ENCODE results near the gene VIPR1.

The VIPR1 gene

DNA sequence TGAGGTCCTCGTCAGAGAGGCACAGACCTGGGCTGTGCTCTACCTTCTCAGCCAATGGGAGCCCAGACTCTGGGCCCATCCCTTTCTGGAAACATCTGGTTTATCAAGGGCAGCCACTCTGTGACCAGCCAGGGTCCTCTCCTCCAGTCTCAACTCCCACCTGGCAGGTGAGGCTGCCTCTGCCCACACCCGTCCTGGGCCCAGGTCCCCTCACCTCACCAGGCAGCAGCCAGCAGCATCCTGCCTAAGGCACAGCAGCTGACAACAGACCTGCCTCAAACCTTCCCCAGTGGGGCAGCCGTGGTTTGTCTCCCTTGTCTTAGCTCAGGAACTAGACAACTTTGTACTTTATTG is 8.7 kb upstream of the VIPR1 start:
- no peak for DNase-seq (ENCODE audit: low read depth in 2 of 2)

DNA sequence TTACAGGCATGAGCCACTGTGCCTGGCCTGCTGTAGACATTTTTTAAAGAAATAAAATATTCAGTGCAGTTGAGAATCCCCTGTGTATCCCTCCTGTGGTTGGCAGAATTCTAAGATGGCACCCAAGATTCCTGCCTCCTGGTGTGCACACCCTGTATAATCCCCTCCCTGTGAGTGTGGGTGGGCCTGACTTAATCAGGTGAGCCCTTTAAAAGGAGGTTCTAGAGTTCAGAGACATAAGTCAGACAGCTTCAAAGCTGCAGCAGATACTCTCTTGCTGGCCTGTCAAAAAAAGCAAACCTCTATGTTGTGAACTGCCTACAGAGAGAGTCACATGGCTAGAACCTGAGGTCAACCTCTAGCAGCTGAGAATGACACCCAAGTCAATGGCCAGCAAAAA is 7.0 kb upstream of the VIPR1 start:
- DNase-seq (ENCODE audit: low read depth in 2 of 2) = no peak

GRCh38 chr3:42497009-42497731 is 5.3 kb upstream of the VIPR1 start:
- DNase-seq (ENCODE audit: low read depth in 2 of 2) = no peak

DNA sequence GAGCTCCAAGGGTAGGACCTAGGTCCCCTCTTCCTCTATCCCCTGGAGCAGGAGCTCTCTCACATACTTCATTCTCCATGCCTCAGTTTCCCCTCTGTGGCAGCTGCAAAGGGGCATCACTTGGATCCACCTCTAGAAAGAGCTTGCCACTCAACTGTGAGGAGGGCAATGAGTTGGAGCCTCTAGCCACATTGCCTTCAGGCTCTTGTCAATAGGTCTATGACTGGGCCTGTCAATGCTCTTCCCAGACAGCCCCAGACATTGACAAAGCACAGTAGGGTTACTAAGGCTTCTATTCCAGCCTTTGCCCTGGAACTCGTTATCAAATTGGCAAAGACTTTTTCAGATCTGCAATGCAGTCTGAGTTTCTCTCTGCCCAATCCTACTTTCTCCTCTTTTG is 4.4 kb upstream of the VIPR1 start:
- no peak for DNase-seq (ENCODE audit: low read depth in 2 of 2)

- no peak for DNase-seq (ENCODE audit: low read depth in 2 of 2)
Observed at GRCh38 chr3:42498791-42499477, 3.5 kb upstream of the VIPR1 start.

DNA sequence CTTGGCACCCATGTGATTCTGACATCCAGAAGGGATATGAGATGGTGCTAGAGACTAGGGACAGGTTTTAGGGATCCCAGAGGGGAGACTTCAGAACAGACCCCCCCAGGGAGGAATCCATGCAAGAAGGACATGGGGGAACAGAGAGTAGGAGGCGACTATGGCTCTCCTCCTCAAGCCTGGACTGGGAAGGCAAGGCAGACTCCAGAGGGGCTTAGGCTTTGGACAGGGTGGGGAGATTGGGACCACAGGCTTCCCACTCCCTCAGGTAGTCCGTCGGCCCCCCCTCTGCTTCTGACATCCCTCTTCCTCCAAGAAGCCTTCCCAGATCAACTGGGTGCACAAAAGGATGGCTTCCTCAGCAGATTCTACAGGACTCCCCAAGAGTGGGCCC is 3.0 kb upstream of the VIPR1 start:
- no peak for DNase-seq (ENCODE audit: low read depth in 2 of 2)

DNA sequence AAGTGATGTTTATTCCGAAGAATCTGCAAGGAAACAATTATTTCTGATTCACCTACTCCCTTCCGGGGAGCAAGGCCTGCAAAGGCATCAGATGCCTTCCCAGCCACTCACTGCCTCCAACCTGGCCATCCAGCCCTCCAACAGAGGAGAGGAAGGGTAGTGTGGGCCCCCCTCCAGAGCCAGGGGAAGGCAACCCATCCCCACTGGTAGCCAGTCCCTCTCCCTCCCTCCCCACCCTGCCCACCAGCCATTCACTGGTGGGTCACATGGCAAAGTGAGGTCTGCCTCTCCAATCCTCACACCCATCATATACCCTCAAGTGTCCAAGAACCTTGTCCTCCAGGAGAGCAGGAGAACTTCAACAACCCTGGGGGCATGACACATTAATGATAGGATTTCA is 2.4 kb upstream of the VIPR1 start:
- no peak for DNase-seq (ENCODE audit: low read depth in 2 of 2)

GRCh38 chr3:42500909-42501308 is 1.5 kb upstream of the VIPR1 start:
- no peak for DNase-seq (ENCODE audit: low read depth in 2 of 2)

- DNase-seq (ENCODE audit: low read depth in 2 of 2) = no peak
Observed at GRCh38 chr3:42501321-42501680, 1.1 kb upstream of the VIPR1 start.

GRCh38 chr3:42501681-42502428 is 588 bp upstream of the VIPR1 start:
- peak in 1 of 2 donors; percentile 61 for DNase-seq (ENCODE audit: low read depth in 2 of 2)

DNA sequence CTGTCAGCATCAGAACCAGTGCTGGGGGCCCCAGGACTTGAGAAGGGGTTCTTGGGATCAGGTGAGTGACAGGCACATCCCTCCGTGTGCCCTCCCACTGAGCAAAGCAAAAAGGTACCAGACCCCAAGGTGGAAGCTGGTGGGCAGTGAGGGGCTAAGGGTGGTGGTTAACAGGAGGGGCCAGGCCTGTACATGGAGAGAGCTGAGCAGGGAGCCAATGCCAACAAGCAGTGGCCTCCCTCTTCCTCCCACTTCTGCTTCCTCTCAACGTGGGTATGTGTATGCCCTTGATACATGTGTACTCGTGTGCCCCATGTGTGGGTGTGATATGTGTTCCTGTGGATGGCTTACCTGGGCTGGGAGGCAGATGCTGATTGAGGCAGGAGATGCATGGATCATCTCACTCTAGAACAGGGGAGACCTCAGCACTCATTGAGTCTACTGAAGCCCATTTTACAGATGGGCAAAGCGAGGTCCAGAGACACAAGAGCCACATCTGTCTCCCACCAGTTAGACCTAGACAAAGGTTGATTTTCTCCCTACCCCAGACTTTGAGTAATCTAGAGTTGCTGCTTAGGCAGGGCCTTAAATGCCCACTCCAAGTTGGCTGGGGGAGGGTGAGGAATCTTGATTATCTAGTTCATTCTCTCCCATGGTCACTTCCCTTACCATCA is 945 bp downstream of the VIPR1 start:
- no peak for DNase-seq (ENCODE audit: low read depth in 2 of 2)

- no peak for DNase-seq (ENCODE audit: low read depth in 2 of 2)
Observed at GRCh38 chr3:42503957-42504333, 1.5 kb downstream of the VIPR1 start.

DNA sequence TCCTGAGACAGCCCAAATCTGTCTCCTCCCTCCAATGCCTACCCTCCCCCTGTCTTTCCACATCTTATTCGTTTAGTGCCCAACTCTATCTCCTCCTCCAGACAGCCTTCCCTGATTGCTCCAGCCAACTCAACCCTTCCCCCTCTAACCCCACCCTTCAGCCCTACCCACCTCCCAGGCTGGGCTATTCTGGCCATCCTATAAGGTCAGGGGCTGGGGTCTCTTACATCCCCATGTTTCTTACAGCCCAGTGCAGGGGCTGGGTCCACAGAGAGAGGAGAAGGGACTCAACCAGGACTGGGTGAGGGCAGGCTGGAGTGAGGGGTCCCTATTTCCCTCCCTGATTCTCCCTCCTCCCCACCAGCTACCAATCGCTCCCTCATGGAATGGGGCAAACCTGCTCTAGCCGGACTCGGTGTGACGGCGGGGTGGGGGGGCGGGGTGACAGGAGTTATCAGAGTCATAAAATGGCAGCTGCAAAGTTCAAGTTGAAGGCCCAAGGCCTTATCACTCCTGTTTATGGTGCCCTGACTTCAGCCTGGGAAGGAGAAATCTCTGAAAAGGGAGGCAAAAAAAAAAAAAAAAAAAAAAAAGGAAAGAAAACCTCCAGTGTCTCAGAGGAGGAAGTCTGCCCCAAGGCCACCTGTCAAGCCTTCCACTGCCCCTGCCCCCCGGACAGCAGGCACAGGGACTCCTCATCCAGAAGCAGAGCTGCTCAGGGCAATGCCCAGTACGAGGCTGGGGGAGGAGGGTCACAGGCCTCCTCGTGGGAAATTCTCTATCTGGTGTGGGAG is 2.1 kb downstream of the VIPR1 start:
- DNase-seq (ENCODE audit: low read depth in 2 of 2) = no peak

GRCh38 chr3:42505128-42505848 is 2.8 kb downstream of the VIPR1 start:
- no peak for DNase-seq (ENCODE audit: low read depth in 2 of 2)

DNA sequence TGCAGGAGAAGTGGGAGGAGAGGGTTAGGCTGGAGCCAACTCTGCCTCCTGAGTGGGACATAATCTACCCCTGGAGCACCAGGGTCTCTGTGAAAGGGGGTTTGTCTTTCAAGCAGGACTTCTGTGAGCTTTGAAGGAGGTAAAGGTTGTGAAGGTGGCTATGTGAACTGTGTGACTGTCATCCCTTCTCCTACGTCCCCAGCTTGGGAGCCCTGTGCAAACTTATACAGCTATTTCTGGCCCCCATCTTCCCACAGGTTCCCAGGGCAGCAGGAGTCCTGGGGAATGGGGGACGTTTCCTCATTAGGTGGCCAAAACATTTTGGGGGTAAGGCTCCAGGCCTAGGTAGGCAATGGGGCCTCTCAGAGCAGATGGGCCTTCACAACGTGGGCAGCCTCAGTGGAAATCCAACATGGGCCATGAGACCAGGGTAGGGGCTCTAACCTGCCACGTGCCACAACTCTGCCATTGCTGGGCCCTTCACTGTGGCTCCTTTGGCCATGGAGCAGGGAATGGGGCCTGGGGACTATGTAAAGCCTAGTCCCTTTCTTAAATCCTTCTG is 3.5 kb downstream of the VIPR1 start:
- no peak for DNase-seq (ENCODE audit: low read depth in 2 of 2)

DNA sequence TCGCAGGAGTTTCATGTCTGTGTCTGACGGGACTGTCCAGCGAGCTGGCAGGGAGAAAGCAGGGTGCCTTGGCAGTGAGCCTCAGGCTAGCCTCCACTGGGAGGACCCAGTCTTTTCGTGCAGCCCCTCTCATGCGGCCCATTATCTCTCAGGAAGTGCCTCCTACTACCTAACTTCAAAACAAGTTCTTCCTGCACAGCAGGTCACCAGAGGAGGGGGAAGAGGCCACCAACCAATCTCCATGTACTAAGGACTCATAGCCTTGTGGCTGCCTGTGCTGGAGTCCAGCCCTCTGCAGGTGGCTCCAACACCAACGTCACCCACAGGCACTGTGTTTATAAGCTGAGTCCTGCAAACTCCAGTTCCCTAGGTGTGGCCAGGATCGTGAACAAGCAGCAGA is 4.8 kb downstream of the VIPR1 start:
- no peak for DNase-seq (ENCODE audit: low read depth in 2 of 2)

DNA sequence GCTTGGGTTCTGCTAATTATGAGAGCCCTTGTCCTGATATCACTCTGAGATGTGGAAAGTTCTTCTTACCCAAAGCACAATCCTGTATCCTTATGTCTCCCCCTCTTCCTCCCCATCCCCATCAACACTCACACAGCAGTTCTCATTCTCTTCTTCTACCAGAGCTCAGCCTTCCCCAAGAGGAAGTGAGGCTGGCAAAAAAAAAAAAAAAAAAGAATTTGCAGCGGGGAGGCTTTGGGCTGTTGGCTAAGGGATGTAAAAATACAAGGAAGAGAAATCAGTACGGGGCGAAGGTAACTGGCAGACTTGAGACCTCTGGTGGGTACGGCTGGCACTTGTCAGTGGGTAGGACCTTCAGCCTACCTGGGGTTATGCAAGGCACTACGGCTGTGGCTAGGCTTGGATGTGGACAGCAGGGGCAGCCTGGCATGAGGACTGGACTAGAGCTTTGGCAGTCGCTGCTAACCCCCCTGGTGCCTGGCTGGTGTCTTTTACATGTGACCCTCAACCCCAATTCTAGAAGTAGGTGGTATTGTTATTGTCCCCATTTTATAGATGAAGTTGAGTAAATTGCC is 5.4 kb downstream of the VIPR1 start:
- DNase-seq (ENCODE audit: low read depth in 2 of 2) = no peak

- DNase-seq (ENCODE audit: low read depth in 2 of 2) = no peak
Observed at GRCh38 chr3:42508562-42508961, 6.1 kb downstream of the VIPR1 start.

- DNase-seq (ENCODE audit: low read depth in 2 of 2) = no peak
Observed at GRCh38 chr3:42509111-42509510, 6.7 kb downstream of the VIPR1 start.

DNA sequence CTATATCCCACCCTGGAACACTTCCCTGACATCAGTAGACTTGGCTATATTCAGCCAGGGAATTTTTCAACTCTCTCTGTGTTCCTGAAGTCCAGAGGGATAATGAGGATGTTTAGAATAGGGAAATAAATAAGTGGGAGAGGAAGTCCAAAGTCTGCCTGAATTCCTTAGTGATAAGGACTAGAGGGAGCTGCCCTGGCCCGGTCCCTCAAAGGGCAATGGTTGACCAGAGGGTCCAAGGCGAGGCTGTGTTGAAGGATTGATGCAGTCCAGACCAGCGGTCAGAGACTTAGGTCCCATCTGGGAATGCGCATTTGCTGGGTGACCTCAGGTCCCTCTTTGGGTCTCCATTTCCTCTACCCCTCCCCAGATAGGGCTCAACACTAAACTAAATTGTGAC is 7.9 kb downstream of the VIPR1 start:
- no peak for DNase-seq (ENCODE audit: low read depth in 2 of 2)

Data from stimulated activated CD4-positive, alpha-beta T cell treated with anti-CD3 and anti-CD28 coated beads, Interleukin-15, amount 100 ng/mL, for 48 hours (primary cell).